Measurements from ENCODE around the gene MLLT1.

The MLLT1 gene

GRCh38 chr19:6260912-6261650 lies 18.7 kb downstream of the MLLT1 start:
- H3K27ac ChIP-seq, result peak overlapping the region; percentile 40

GRCh38 chr19:6260376-6260775 lies 19.4 kb downstream of the MLLT1 start:
- TF ChIP-seq CTCF (conservative IDR thresholded peaks at IDR 0.05; ENCODE audit: low read depth), result no peak
- no peak for DNase-seq (ENCODE audit: low spot score)
- H3K27ac ChIP-seq, result peak overlapping the region; percentile 40
- ChIA-PET CTCF (interaction anchor here (0.9 to 1.0 kb wide), 2 partner anchors 17 to 319 kb away, joined by 3 to 5 read pairs; no protein-coding TSS in a partner anchor), POLR2A (ENCODE audit: low non-redundant PET) (no interaction called here)

More at GRCh38 chr19:6260912-6261650, 18.7 kb downstream of the MLLT1 start:
- CTCF ChIA-PET, result interaction anchor here (0.6 to 1.2 kb wide), 6 partner anchors 15 to 1350 kb away, joined by 3 to 5 read pairs (median 4); no protein-coding TSS in a partner anchor
- POLR2A ChIA-PET (ENCODE audit: low non-redundant PET), result no interaction called here
- peak; percentile 54 for TF ChIP-seq CTCF (conservative IDR thresholded peaks at IDR 0.05; ENCODE audit: low read depth)
- DNase-seq (ENCODE audit: low spot score), result peak; percentile 36

GRCh38 chr19:6259312-6259861 lies 20.4 kb downstream of the MLLT1 start:
- ChIA-PET POLR2A (ENCODE audit: low non-redundant PET) (no interaction called here), CTCF (no interaction called here)
- H3K27ac ChIP-seq, result peak overlapping the region; percentile 40
- no peak for DNase-seq (ENCODE audit: low spot score)
- TF ChIP-seq CTCF (conservative IDR thresholded peaks at IDR 0.05; ENCODE audit: low read depth), result no peak

GRCh38 chr19:6258812-6259311 lies 20.9 kb downstream of the MLLT1 start:
- CTCF ChIA-PET, result no interaction called here
- DNase-seq (ENCODE audit: low spot score), result no peak
- TF ChIP-seq CTCF (conservative IDR thresholded peaks at IDR 0.05; ENCODE audit: low read depth), result no peak
- POLR2A ChIA-PET (ENCODE audit: low non-redundant PET), result no interaction called here
- H3K27ac ChIP-seq, result peak overlapping the region; percentile 40

GRCh38 chr19:6253954-6254733 lies 25.6 kb downstream of the MLLT1 start:
- POLR2A ChIA-PET (ENCODE audit: low non-redundant PET), result no interaction called here
- no peak for DNase-seq (ENCODE audit: low spot score)
- H3K27ac ChIP-seq, result no peak overlapping the region

More at GRCh38 chr19:6253954-6254733, 25.6 kb downstream of the MLLT1 start:
- CTCF ChIA-PET, result interaction anchor here (0.8 kb wide), 1 partner anchor 124 kb away, joined by 3 read pairs; no protein-coding TSS in a partner anchor
- TF ChIP-seq CTCF (conservative IDR thresholded peaks at IDR 0.05; ENCODE audit: low read depth), result no peak
